ENCODE results near the gene PKD2. TPM values are rescaled to one million over a fixed set of nuclear protein-coding genes. Genes with fewer than 3 reads are reported as not detected.

The PKD2 gene
- total and polyA plus RNA-seq, 4 donors: 8.5 to 71.2 (median 17.1) TPM

- no peak for ATAC-seq (ENCODE audit: insufficient read depth, low FRiP score)
- no peak for DNase-seq
- H3K9me3 ChIP-seq (ENCODE audit: control insufficient read depth in 4 of 4, insufficient read depth in 3 of 4, low read length in 3 of 4): peaks cover 0 to 2% (median 0%) of the 10 kb centered on the region in 4 donors
- H3K4me1 ChIP-seq (ENCODE audit: control insufficient read depth in 5 of 5, insufficient read depth in 5 of 5, low read length in 5 of 5): peaks cover 0 to 3% (median 0%) of the 10 kb centered on the region in 5 donors
- no peak overlapping the region for H3K27ac ChIP-seq (ENCODE audit: low read depth in 1 of 2, low read length in 1 of 2)
- no peak for TF ChIP-seq CTCF (IDR thresholded peaks at IDR 0.05; ENCODE audit: control extremely low read depth, extremely low read depth)
- H3K9ac ChIP-seq (ENCODE audit: insufficient read depth in 1 of 2, low read length in 2 of 2): no peak overlapping the region
- no peaks in the 10 kb centered on the region for H3K36me3 ChIP-seq (ENCODE audit: control insufficient read depth in 4 of 4, insufficient read depth in 4 of 4, low read length in 4 of 4)
- peaks cover 0 to 12% (median 9%) of the 10 kb centered on the region in 3 donors for H3K27me3 ChIP-seq (ENCODE audit: control insufficient read depth in 3 of 3, insufficient read depth in 3 of 3, low read length in 2 of 3)
- no peak overlapping the region for H3K4me3 ChIP-seq
- WGBS, 2 donors: 32 to 78% methylated on average over 1 of the region's 1 CpG
These were observed 35.6 kb upstream of the PKD2 start for GRCh38 chr4:87971866-87972265.

GRCh38 chr4:87973283-87974169 is 33.9 kb upstream of the PKD2 start:
- H3K9ac ChIP-seq (ENCODE audit: insufficient read depth in 1 of 2, low read length in 2 of 2): no peak overlapping the region

GRCh38 chr4:87974856-87975462 is 32.5 kb upstream of the PKD2 start:
- Histone ChIP-seq H3K4me1 (ENCODE audit: control insufficient read depth in 5 of 5, insufficient read depth in 5 of 5, low read length in 5 of 5) (peaks cover 0 to 3% (median 0%) of the 10 kb centered on the region in 5 donors), H3K36me3 (ENCODE audit: control insufficient read depth in 4 of 4, insufficient read depth in 4 of 4, low read length in 4 of 4) (no peaks in the 10 kb centered on the region), H3K27me3 (ENCODE audit: control insufficient read depth in 3 of 3, insufficient read depth in 3 of 3, low read length in 2 of 3) (peaks cover 0 to 14% (median 9%) of the 10 kb centered on the region in 3 donors), H3K4me3 (no peak overlapping the region), H3K9ac (ENCODE audit: insufficient read depth in 1 of 2, low read length in 2 of 2) (no peak overlapping the region), H3K9me3 (ENCODE audit: control insufficient read depth in 4 of 4, insufficient read depth in 3 of 4, low read length in 3 of 4) (peaks cover 0 to 2% (median 0%) of the 10 kb centered on the region in 4 donors), H3K27ac (ENCODE audit: low read depth in 1 of 2, low read length in 1 of 2) (no peak overlapping the region)
- DNase-seq (no peak), ATAC-seq (ENCODE audit: insufficient read depth, low FRiP score) (no peak)
- no peak for TF ChIP-seq CTCF (IDR thresholded peaks at IDR 0.05; ENCODE audit: control extremely low read depth, extremely low read depth)
- WGBS, 2 donors: 46 to 51% methylated on average over 6 of the region's 6 CpGs

More at GRCh38 chr4:87973283-87974169, 33.9 kb upstream of the PKD2 start:
- Histone ChIP-seq H3K36me3 (ENCODE audit: control insufficient read depth in 4 of 4, insufficient read depth in 4 of 4, low read length in 4 of 4) (no peaks in the 10 kb centered on the region), H3K4me1 (ENCODE audit: control insufficient read depth in 5 of 5, insufficient read depth in 5 of 5, low read length in 5 of 5) (peaks cover 0 to 3% (median 0%) of the 10 kb centered on the region in 5 donors), H3K27ac (ENCODE audit: low read depth in 1 of 2, low read length in 1 of 2) (no peak overlapping the region), H3K9me3 (ENCODE audit: control insufficient read depth in 4 of 4, insufficient read depth in 3 of 4, low read length in 3 of 4) (peaks cover 0 to 2% (median 0%) of the 10 kb centered on the region in 4 donors), H3K27me3 (ENCODE audit: control insufficient read depth in 3 of 3, insufficient read depth in 3 of 3, low read length in 2 of 3) (peaks cover 0 to 14% (median 9%) of the 10 kb centered on the region in 3 donors), H3K4me3 (no peak overlapping the region)
- no peak for ATAC-seq (ENCODE audit: insufficient read depth, low FRiP score)
- peak; percentile 53 to 80 (median 75) for DNase-seq
- peak; percentile 39 for TF ChIP-seq CTCF (IDR thresholded peaks at IDR 0.05; ENCODE audit: control extremely low read depth, extremely low read depth)
- 30 to 31% methylated on average over 14 of the region's 14 CpGs for WGBS, 2 donors

All from lung (tissue), 12 donors.